ENCODE data around the gene CEACAM6. TPM values are rescaled to one million over a fixed set of nuclear protein-coding genes. Genes with fewer than 3 reads are reported as not detected.

The CEACAM6 gene
- total and polyA plus RNA-seq, 9 of the 15 experiments (the other 6 are each of a cell fraction or from before 2014, with no cell fraction given): 0.24 TPM; not detected in 8

DNA sequence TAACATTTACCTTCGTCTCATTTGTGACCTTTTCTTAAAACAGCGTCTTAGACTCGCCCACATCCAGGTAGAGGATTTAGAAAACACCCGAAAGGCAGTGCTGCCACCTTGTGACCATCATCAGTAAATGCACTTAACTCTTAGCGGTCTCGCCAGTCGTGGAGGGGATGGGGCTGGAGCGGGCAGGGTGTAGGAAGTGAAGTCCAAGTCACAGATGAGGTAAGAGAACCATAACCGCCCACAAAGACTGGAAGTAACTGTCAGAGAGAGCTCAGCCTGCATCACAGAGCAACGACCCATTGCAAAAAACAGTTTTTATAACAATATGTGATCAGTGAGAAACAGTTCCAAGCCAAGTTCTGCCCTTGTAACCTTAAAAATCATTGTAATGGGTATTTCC lies 30.3 kb downstream of the CEACAM6 start (continued):
- TF ChIP-seq JUND (IDR thresholded peaks at IDR 0.05; ENCODE audit: borderline replicate concordance, low read depth, low read length) (0 out of 2 replicates have a peak, but pooled peaks have one; percentile 7), JUND (tag; IDR thresholded peaks at IDR 0.05; ENCODE audit: borderline replicate concordance, low read depth, low read length) (no peak), RCOR1 (IDR thresholded peaks at IDR 0.05; ENCODE audit: borderline replicate concordance in 1 of 2, low read depth in 2 of 2, low read length in 2 of 2) (peak in 1 of 2 experiments; percentile 25; a peak in 1 of 4 replicates)

GRCh38 chr19:41787055-41787454 lies 31.7 kb downstream of the CEACAM6 start:
- H3K36me3 ChIP-seq (ENCODE audit: control insufficient read depth, insufficient read depth, low read length): no peaks in the 10 kb centered on the region
- H3K9me3 ChIP-seq (replicated peaks; ENCODE audit: control insufficient read depth, insufficient read depth, low read depth, low read length): no peaks in the 10 kb centered on the region
- peaks cover 12 to 28% of the 10 kb centered on the region in 2 experiments for H3K27me3 ChIP-seq (ENCODE audit: control insufficient read depth in 2 of 2, insufficient read depth in 2 of 2, low read length in 2 of 2)
- H3K9me1 ChIP-seq (ENCODE audit: control insufficient read depth, insufficient read depth, low read length): no peaks in the 10 kb centered on the region
- H4K20me1 ChIP-seq (replicated peaks; ENCODE audit: control insufficient read depth, insufficient read depth, low read length): 0 out of 2 replicates have a peak, but pooled peaks cover 4% of the 10 kb centered on the region
- H3K4me3 ChIP-seq: no peak overlapping the region
- no peaks in the 10 kb centered on the region for H3K79me2 ChIP-seq (ENCODE audit: control insufficient read depth, insufficient read depth, low read length)
- no peak for DNase-seq (ENCODE audit: extremely low read depth in 1 of 4, low spot score in 3 of 4)
- BruUV-seq (replicated peaks): no TSS peak
- intact Hi-C loops (cut with micrococcal nuclease): no loop called here
- ChIA-PET CTCF (ENCODE audit: low intra/inter-chr PET ratio) (interaction anchor here (0.7 kb wide), 1 partner anchor 49 kb away, joined by 3 read pairs; no protein-coding TSS in a partner anchor), POLR2A (interaction anchor here (0.7 kb wide), 1 partner anchor 11 kb away, joined by 3 read pairs; no protein-coding TSS in a partner anchor)
- TF ChIP-seq HDAC8 (tag; IDR thresholded peaks at IDR 0.05) (no peak), ZNF146 (CRISPR knock-in tag; IDR thresholded peaks at IDR 0.05; ENCODE audit: unreplicated experiment) (no peak), WHSC1 (IDR thresholded peaks at IDR 0.05; ENCODE audit: low read length) (no peak), EHMT2 (IDR thresholded peaks at IDR 0.05) (no peak), HNRNPLL (IDR thresholded peaks at IDR 0.05; ENCODE audit: low read depth, low read length, poor library complexity, severe bottlenecking) (no peak), AFF1 (IDR thresholded peaks at IDR 0.05; ENCODE audit: low read depth in 1 of 2, partially characterized antibody in 2 of 2) (no peak), PTTG1 (tag; IDR thresholded peaks at IDR 0.05; ENCODE audit: low read depth) (no peak), ZSCAN32 (CRISPR knock-in tag; IDR thresholded peaks at IDR 0.05) (no peak), TEAD1 (CRISPR knock-in tag; IDR thresholded peaks at IDR 0.05) (no peak), BRD4 (IDR thresholded peaks at IDR 0.05) (no peak)
- 2% methylated on average over 7 of the region's 7 CpGs for WGBS (ENCODE audit: insufficient coverage, low coverage, missing lambda C conversion rate)
- H3K4me2 ChIP-seq (ENCODE audit: insufficient read depth, low read length): no peak overlapping the region
- no peak overlapping the region for H3K27ac ChIP-seq (ENCODE audit: extremely low read depth, low read depth, low read length)
- no peak for ATAC-seq
- no peak overlapping the region for H2AFZ ChIP-seq (ENCODE audit: low read depth, low read length)
- H3K4me1 ChIP-seq (replicated peaks in 1 of 2; ENCODE audit: control insufficient read depth in 2 of 2, insufficient read depth in 2 of 2, low read length in 2 of 2): no peaks in the 10 kb centered on the region
- H3K9ac ChIP-seq (ENCODE audit: insufficient read depth in 1 of 2, low read depth in 2 of 2, low read length in 2 of 2): no peak overlapping the region
- FAIRE-seq: no peak
- in situ Hi-C loops (cut with MboI): no loop called here
